K562 (cell line): Measurements from ENCODE around the gene SUFU. TPM values are rescaled to one million over a fixed set of nuclear protein-coding genes. Genes with fewer than 3 reads are reported as not detected.

ENCODE experiments used
- CTCF ChIP-seq, 3 experiments: IDR thresholded peaks in 2 of 3; conservative IDR thresholded peaks in 1 of 3; 2 replicates each; pipeline ENCODE4 v1.5.1; 2011 to 2012; ENCODE audit warnings: low read length in 3 of 3, mild to moderate bottlenecking in 3 of 3, control low read depth in 2 of 3, improper control_type of control experiment in 1 of 3, inconsistent platforms in 1 of 3, low read depth in 1 of 3, mixed read lengths in 1 of 3, moderate library complexity in 1 of 3; ENCODE audit not compliant: insufficient read depth in 2 of 3
- FOXJ2 ChIP-seq: fragments of 200-800 bp; sonication (Bioruptor generic); IDR thresholded peaks from 2 replicates; pipeline ENCODE4 v1.6.1; 2016; ENCODE audit warnings: missing genetic modification characterization, missing compliant biosample characterization
- GTF2E2 ChIP-seq: fragments of 200-800 bp; sonication (Bioruptor generic); IDR thresholded peaks from 2 replicates; pipeline ENCODE4 v1.6.1; 2016; ENCODE audit warnings: missing genetic modification characterization, missing compliant biosample characterization
- HNRNPK ChIP-seq: fragments of 200-400 bp; formaldehyde crosslinking; IDR thresholded peaks from one replicate; pipeline ENCODE4 v1.6.1; 2018; ENCODE audit warnings: mild to moderate bottlenecking, low read depth, low read length; ENCODE audit not compliant: poor library complexity, severe bottlenecking
- NFATC3 ChIP-seq: fragments of 450-650 bp; IDR thresholded peaks from 2 replicates; pipeline ENCODE4 v1.6.1; 2017; ENCODE audit warnings: mild to moderate bottlenecking
- NR2C1 ChIP-seq, 2 experiments: fragments of 450-650 bp; IDR thresholded peaks; 2 replicates each; pipeline ENCODE4 v1.6.1; 2017; ENCODE audit warnings: mild to moderate bottlenecking in 2 of 2, antibody characterized with exemption in 1 of 2, inconsistent platforms in 1 of 2, missing compliant biosample characterization in 1 of 2, missing genetic modification characterization in 1 of 2
- PHB ChIP-seq: fragments of 250-450 bp; sonication (Bioruptor Pico); IDR thresholded peaks from 2 replicates; pipeline ENCODE4 v1.5.0; 2021
- SAFB2 ChIP-seq: fragments of 200-400 bp; formaldehyde crosslinking; IDR thresholded peaks from 2 replicates; pipeline ENCODE4 v1.6.1; 2018; ENCODE audit warnings: borderline replicate concordance, low read length, low read depth, moderate library complexity; ENCODE audit not compliant: severe bottlenecking
- SIRT6 ChIP-seq: IDR thresholded peaks from one replicate; pipeline ENCODE4 v1.6.1; 2012; ENCODE audit warnings: low read depth, mild to moderate bottlenecking, control low read depth, inconsistent platforms, low read length, moderate library complexity
- SMARCE1 ChIP-seq: fragments of 450-650 bp; IDR thresholded peaks from 2 replicates; pipeline ENCODE4 v1.7.1; 2016; ENCODE audit warnings: mild to moderate bottlenecking
- STAG1 ChIP-seq: sonication (generic); formaldehyde crosslinking; IDR thresholded peaks from 2 replicates; pipeline ENCODE4 v1.5.0; 2020; ENCODE audit warnings: missing genetic modification reagents, borderline replicate concordance
- TAF15 ChIP-seq: fragments of 200-400 bp; formaldehyde crosslinking; IDR thresholded peaks from 2 replicates; pipeline ENCODE4 v1.6.1; 2017; ENCODE audit warnings: mild to moderate bottlenecking, low read depth, low read length, moderate library complexity
- TAF9B ChIP-seq: fragments of 450-650 bp; IDR thresholded peaks from 2 replicates; pipeline ENCODE4 v1.6.1; 2018; ENCODE audit warnings: mild to moderate bottlenecking; ENCODE audit not compliant: partially characterized antibody
- WHSC1 ChIP-seq: IDR thresholded peaks from one replicate; pipeline ENCODE4 v1.6.1; 2012; ENCODE audit warnings: low read length, control low read depth, inconsistent platforms
- ZC3H8 ChIP-seq: fragments of 450-650 bp; IDR thresholded peaks from 2 replicates; pipeline ENCODE4 v1.6.1; 2017
- ZFP30 ChIP-seq: fragments of 250-450 bp; sonication (Bioruptor Pico); IDR thresholded peaks from 2 replicates; pipeline ENCODE4 v1.8.0; 2022; ENCODE audit warnings: moderate library complexity, mild to moderate bottlenecking, inconsistent platforms, borderline replicate concordance
- ZFX ChIP-seq: sonication (generic); formaldehyde crosslinking; IDR thresholded peaks from 2 replicates; pipeline ENCODE4 v1.8.0; 2022; ENCODE audit warnings: mild to moderate bottlenecking, missing genetic modification reagents, moderate library complexity
- ZNF436 ChIP-seq: fragments of 250-450, 450-650 bp; sonication (Bioruptor Pico); formaldehyde crosslinking; IDR thresholded peaks from 2 replicates; pipeline ENCODE4 v1.7.0; 2020; ENCODE audit warnings: mild to moderate bottlenecking
- ZNF444 ChIP-seq: fragments of 250-450 bp; sonication (Bioruptor Pico); IDR thresholded peaks from 2 replicates; pipeline ENCODE4 v1.4.0; 2020; ENCODE audit warnings: mild to moderate bottlenecking, moderate library complexity
- ZNF589 ChIP-seq: fragments of 200-800 bp; sonication (Bioruptor generic); IDR thresholded peaks from 2 replicates; pipeline ENCODE4 v1.6.1; 2016; ENCODE audit warnings: low read depth, missing genetic modification characterization, missing compliant biosample characterization
- ZNF696 ChIP-seq: fragments of 250-450 bp; sonication (Bioruptor Pico); conservative IDR thresholded peaks from 2 replicates; pipeline ENCODE4 v1.4.0; 2020; ENCODE audit warnings: mild to moderate bottlenecking, moderate library complexity
- ZNF707 ChIP-seq: fragments of 250-450 bp; sonication (Bioruptor Pico); conservative IDR thresholded peaks from 2 replicates; pipeline ENCODE4 v1.8.0; 2022; ENCODE audit warnings: inconsistent platforms, mild to moderate bottlenecking, moderate library complexity
- polyA plus RNA-seq, 8 experiments: library from polyadenylated mRNA; depleted of rRNA in 4 of 8; stranded (reverse) in 5 of 8; unstranded in 3 of 8; fragments of >200 nt; fragmentation: Nextera tagmentation in 2 of 8; fragmentation: Illumina TruSeq in 1 of 8; extraction: Ambion mirVana in 2 of 8; extraction: Trizol in 1 of 8; gene quantifications; 2 replicates each; pipeline versions ENCODE4 v1.2.1 to v1.2.3, GENCODE V29; 2011 to 2014; ENCODE audit warnings: inconsistent platforms in 1 of 8, missing spikeins in 1 of 8
- total RNA-seq, 7 experiments: library from RNA; depleted of rRNA in 6 of 7; stranded (reverse); fragments of >200 nt in 6 of 7; fragmentation: Illumina TruSeq in 2 of 7; extraction: Trizol in 2 of 7; gene quantifications; 2 replicates each; pipeline versions ENCODE4 v1.2.1 to v1.2.3, GENCODE V29; 2011 to 2021; ENCODE audit warnings: low replicate concordance in 1 of 7
- TF ChIP-seq, protein P1 (sequence below): fragments of 250-450 bp; sonication (Bioruptor Pico); IDR thresholded peaks from 2 replicates; pipeline ENCODE4 v1.8.0; 2021; ENCODE audit warnings: moderate library complexity, mild to moderate bottlenecking, inconsistent platforms
- TF ChIP-seq, protein P2 (sequence below), 2 experiments: fragments of 200-800 bp in 1 of 2; sonication (Bioruptor generic) in 1 of 2; sonication (generic) in 1 of 2; formaldehyde crosslinking in 1 of 2; IDR thresholded peaks in 1 of 2; conservative IDR thresholded peaks in 1 of 2; 2 replicates each; pipeline versions ENCODE4 v1.5.0 to v1.6.1; 2016 to 2020; ENCODE audit warnings: missing compliant biosample characterization in 1 of 2, missing genetic modification characterization in 1 of 2, missing genetic modification reagents in 1 of 2

The SUFU gene
- total and polyA plus RNA-seq, 9 of the 15 experiments (the other 6 are each of a cell fraction or from before 2014, with no cell fraction given): 0.59 to 6.3 (median 0.82) TPM

- TF ChIP-seq CTCF (IDR thresholded peaks at IDR 0.05 in 2 of 3, conservative IDR thresholded peaks at IDR 0.05 in 1 of 3; ENCODE audit: insufficient read depth in 2 of 3, low read depth in 1 of 3, low read length in 3 of 3) (peak; percentile 48 to 67 (median 50); a peak in 5 of 6 replicates), FOXJ2 (tag) (peak; percentile 7; the same call in 1 of the 2 replicates), ZNF589 (CRISPR knock-in tag) (peak; percentile 16; the same call in 1 of the 2 replicates), TAF15 (no peak), ZNF444 (CRISPR knock-in tag) (no peak), GTF2E2 (no peak; the same call in 1 of the 2 replicates), TAF9B (no peak), ZC3H8 (no peak), SMARCE1 (no peak), NR2C1 (IDR thresholded peaks at IDR 0.05) (no peak), NR2C1 (tag; IDR thresholded peaks at IDR 0.05) (no peak), HNRNPK (no peak), SIRT6 (no peak), ZNF707 (no peak), NFATC3 (no peak), SAFB2 (no peak), PHB (CRISPR knock-in tag) (no peak), WHSC1 (no peak), ZNF436 (CRISPR knock-in tag) (no peak), STAG1 (no peak), ZFX (CRISPR knock-in tag) (peak; percentile 76), ZNF696 (CRISPR knock-in tag) (no peak), ZFP30 (CRISPR knock-in tag) (no peak)
- TF ChIP-seq, protein P1, sequence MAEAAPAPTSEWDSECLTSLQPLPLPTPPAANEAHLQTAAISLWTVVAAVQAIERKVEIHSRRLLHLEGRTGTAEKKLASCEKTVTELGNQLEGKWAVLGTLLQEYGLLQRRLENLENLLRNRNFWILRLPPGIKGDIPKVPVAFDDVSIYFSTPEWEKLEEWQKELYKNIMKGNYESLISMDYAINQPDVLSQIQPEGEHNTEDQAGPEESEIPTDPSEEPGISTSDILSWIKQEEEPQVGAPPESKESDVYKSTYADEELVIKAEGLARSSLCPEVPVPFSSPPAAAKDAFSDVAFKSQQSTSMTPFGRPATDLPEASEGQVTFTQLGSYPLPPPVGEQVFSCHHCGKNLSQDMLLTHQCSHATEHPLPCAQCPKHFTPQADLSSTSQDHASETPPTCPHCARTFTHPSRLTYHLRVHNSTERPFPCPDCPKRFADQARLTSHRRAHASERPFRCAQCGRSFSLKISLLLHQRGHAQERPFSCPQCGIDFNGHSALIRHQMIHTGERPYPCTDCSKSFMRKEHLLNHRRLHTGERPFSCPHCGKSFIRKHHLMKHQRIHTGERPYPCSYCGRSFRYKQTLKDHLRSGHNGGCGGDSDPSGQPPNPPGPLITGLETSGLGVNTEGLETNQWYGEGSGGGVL (CRISPR knock-in tag): no peak
- TF ChIP-seq, protein P2, sequence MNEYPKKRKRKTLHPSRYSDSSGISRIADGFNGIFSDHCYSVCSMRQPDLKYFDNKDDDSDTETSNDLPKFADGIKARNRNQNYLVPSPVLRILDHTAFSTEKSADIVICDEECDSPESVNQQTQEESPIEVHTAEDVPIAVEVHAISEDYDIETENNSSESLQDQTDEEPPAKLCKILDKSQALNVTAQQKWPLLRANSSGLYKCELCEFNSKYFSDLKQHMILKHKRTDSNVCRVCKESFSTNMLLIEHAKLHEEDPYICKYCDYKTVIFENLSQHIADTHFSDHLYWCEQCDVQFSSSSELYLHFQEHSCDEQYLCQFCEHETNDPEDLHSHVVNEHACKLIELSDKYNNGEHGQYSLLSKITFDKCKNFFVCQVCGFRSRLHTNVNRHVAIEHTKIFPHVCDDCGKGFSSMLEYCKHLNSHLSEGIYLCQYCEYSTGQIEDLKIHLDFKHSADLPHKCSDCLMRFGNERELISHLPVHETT (CRISPR knock-in tag; conservative IDR thresholded peaks at IDR 0.05 in 1 of 2, IDR thresholded peaks at IDR 0.05 in 1 of 2): no peak
Measured at GRCh38 chr10:102644646-102645387, 141.0 kb downstream of the SUFU start (continued).
